ENCODE measurements around the gene ZNF746.

Gene ZNF746

DNA sequence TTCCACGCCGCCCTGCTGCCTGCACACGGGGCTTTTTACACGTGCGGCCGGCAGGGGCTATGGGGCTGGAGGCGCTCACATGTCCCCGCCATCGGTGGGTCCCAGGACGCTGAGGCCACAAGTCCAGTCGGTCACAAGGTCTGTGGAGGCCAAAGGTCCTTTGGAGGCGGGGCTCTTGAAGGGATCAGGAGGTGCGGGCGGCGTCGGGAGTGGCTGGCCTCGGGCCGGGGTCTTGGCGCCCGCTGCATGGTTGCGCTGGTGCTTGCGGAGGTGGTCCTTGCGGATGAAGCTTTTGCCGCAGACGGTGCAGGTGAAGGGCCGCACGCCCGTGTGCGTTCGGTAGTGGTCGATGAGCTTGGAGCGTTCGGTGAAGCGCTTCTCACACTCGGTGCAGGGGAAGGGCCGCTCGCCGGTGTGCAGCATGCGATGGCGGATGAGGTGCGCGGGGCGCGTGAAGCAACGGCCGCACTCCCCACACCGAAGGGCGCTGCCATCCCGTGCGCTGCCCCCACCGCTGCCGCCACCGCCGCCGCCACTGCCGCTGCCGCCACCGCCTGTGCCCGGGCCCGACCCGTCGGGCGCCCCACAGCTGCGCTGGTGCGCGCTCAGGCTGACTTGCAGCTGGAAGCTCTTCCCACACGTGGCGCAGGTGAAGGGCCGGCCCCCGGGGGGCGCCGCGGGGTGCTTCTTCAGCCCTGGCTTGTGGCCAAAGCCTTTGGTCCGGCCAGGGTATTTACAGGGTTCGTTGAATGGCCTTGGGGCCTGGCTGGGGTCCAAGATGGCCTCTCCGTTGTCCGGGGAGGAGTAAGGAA is 23.1 kb downstream of the ZNF746 start:
- TF ChIP-seq, protein P1, sequence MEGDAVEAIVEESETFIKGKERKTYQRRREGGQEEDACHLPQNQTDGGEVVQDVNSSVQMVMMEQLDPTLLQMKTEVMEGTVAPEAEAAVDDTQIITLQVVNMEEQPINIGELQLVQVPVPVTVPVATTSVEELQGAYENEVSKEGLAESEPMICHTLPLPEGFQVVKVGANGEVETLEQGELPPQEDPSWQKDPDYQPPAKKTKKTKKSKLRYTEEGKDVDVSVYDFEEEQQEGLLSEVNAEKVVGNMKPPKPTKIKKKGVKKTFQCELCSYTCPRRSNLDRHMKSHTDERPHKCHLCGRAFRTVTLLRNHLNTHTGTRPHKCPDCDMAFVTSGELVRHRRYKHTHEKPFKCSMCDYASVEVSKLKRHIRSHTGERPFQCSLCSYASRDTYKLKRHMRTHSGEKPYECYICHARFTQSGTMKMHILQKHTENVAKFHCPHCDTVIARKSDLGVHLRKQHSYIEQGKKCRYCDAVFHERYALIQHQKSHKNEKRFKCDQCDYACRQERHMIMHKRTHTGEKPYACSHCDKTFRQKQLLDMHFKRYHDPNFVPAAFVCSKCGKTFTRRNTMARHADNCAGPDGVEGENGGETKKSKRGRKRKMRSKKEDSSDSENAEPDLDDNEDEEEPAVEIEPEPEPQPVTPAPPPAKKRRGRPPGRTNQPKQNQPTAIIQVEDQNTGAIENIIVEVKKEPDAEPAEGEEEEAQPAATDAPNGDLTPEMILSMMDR (conservative IDR thresholded peaks at IDR 0.05) = 0 out of 2 replicates have a peak, but pooled peaks have one; percentile 6

DNA sequence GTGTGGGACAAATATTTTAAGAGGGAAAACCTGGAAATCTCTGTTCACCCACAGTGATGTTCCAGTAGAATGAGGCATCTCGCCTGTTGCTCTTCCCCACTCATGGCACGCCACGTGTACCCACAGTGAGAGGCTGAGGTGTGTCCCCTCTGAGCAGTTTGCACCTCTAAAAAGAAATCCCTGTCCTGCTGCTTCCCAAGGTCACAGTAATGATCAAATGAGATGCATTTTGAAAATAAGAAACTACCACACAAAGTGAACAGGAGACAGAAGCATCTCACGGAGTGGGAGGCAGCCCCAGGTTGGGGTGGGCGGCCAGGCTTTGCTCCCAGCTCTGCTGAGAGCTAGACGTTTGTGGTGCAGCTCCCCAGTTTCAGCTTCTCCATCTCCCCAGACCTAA is 24.4 kb downstream of the ZNF746 start:
- TF ChIP-seq, protein P1 (conservative IDR thresholded peaks at IDR 0.05) = no peak
- H3K27ac ChIP-seq = no peak overlapping the region

More for the DNA sequence above, 23.1 kb downstream of the ZNF746 start:
- no peak overlapping the region for H3K27ac ChIP-seq

DNA sequence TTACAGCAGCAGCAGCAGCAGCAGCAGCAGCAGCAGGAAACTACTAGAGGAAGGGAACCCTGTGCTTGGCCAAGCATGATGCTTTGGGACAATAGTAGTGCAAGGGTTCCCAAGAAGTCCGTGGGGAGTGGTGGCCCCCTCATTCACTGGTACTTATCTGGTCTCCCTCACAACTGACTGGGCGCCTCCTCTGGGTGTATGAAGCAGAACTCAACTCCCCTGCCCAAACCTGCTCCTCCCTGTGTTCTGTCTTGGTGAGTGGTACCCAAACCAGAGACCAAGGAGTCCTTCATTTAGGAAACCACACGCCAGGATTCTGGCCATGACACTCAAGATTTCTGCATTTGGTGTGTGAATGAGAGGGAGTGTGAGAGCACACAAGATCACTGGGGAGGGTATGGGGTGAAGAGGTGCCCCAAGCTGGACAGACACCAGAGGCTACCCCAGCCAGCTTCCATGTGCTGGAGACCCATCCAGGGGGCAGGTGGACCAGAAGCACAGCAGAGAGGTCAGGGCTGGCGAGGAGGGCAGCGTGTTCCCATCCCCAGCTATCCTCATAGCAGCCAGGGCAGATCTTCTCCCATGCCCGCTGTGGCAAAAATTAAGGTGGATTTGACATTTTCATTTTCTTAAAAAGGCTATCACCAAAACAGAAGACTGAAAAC is 26.2 kb downstream of the ZNF746 start:
- TF ChIP-seq, protein P1 (conservative IDR thresholded peaks at IDR 0.05) = no peak
- no peak overlapping the region for H3K27ac ChIP-seq

DNA sequence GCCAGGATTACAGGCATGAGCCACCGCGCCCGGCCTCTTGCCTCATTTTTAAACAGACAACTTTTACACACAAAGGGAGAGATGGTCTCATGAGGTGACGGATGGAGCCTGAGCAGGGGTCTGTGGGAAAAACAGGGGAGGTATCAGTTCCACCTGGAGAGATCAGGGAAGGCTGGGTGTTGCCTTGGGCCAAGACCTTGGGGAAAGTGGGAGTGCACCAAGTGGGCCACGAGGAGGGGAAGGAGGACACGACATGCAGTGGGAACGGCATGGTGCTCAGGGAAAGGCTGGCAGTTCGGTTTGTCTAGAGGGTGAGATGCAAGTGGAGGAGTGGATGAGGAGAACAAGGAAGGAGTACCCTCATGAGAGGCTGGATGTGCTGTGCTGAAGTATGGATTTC is 27.8 kb downstream of the ZNF746 start:
- TF ChIP-seq, protein P1 (conservative IDR thresholded peaks at IDR 0.05) = no peak
- H3K27ac ChIP-seq = no peak overlapping the region

DNA sequence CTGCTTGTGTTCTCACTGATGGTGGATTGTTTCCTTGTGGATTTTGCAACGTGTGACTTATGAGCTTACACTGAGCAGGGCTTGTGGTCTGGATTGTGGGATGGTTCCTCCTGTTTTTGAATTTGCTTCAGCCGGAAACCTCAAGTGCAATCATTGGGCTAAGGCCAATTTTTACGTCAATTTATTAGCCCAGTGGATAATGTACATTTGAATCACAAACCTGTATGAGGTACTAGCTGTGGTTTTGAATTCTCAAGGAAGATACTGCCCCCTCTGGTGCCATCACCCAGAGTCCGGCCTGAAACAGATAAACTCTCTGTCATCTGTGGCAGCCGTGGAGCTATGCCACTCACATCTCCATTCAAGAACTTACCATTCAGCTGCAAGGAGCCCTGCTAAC is 29.4 kb downstream of the ZNF746 start:
- TF ChIP-seq, protein P1 (conservative IDR thresholded peaks at IDR 0.05) = no peak; the same call in 1 of the 2 replicates

DNA sequence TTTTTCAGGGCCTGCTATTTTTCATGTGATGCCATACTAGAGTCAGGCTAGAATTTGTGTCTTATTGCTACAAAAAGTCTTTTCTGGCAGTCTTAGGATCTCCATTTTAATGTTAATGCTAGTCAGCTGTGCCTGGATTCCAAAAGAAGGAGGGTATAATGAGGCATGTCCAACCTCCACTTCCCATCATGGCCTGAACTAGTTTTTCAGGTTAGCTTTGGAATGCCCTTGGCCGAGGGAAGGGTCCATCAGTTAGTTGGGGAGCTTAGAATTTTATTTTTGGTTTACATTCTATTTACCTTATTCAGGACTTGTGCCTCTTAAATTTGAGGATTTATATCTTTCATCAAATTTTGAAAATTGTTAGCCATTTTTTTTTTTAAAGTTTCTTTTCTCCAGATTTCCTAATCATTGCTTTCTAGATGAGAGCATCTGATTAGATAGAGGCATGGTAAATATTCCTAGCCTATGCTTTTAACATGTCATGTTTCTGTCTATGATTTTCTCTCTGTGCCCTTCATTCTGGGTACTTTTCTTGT is 30.2 kb downstream of the ZNF746 start:
- no peak overlapping the region for H3K27ac ChIP-seq
- TF ChIP-seq, protein P1 (conservative IDR thresholded peaks at IDR 0.05) = no peak

More for the DNA sequence above, 29.4 kb downstream of the ZNF746 start:
- H3K27ac ChIP-seq = no peak overlapping the region

DNA sequence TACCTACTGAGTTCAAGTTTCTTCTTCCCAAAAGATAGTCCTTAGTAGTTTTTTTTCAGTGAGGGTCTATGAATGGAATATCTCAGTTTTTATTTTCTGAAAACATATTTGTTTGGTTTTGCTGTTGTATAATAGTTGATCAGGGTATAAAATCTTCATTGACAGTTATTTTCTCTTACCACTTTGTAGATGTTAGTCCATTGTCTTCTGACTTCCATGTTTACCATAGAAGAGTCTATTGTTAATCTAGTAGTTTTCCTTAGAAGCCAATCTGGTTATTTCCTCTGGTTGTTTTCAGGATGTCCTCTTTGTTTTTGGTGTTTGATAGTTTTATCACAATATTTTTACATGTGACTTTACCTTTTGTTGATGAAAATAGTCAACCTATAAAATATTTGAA is 31.2 kb downstream of the ZNF746 start:
- TF ChIP-seq, protein P1 (conservative IDR thresholded peaks at IDR 0.05) = no peak
- H3K27ac ChIP-seq = no peak overlapping the region

Data from VCaP (cell line).